Esophagus muscularis mucosa (tissue), 4 donors: ENCODE results near the gene PLK3. TPM values are rescaled to one million over a fixed set of nuclear protein-coding genes. Genes with fewer than 3 reads are reported as not detected.

ENCODE experiments used
- DNase-seq: peaks from one replicate; pipeline ENCODE4 v3.0.0-alpha.2; 2017; ENCODE audit errors: extremely low spot score
- H3K27ac ChIP-seq, 4 donors: fragments of 200-600 bp; sonication (generic); replicated peaks in 1 of 4; 1 replicate in 3 of 4; 2 replicates in 1 of 4; pipeline ENCODE4 v1.5.1; 2016 to 2019; ENCODE audit warnings: mild to moderate bottlenecking in 1 of 4
- H3K27me3 ChIP-seq, 4 donors: fragments of 200-600 bp; sonication (generic); one replicate each; pipeline versions ENCODE4 v1.5.1 to v1.6.0; 2016 to 2019
- H3K36me3 ChIP-seq, 4 donors: fragments of 200-600 bp; sonication (generic); one replicate each; pipeline ENCODE4 v1.5.1; 2016 to 2019
- H3K4me1 ChIP-seq, 4 donors: fragments of 200-600 bp; sonication (generic); one replicate each; pipeline ENCODE4 v1.5.1; 2016 to 2019
- H3K4me3 ChIP-seq, 4 donors: fragments of 200-600 bp; sonication (generic); 1 replicate in 2 of 4; 2 replicates in 2 of 4; pipeline ENCODE4 v1.5.1; 2016 to 2019; ENCODE audit warnings: mild to moderate bottlenecking in 4 of 4, moderate library complexity in 1 of 4
- H3K9me3 ChIP-seq, 4 donors: fragments of 200-600 bp; sonication (generic); 1 replicate in 3 of 4; 2 replicates in 1 of 4; pipeline ENCODE4 v1.5.1; 2016 to 2019
- CTCF ChIP-seq, 3 experiments: fragments of 200-600 bp in 2 of 3; fragments of 450-650 bp in 1 of 3; sonication (generic) in 2 of 3; IDR thresholded peaks; one replicate each; pipeline ENCODE4 v1.5.1; 2017 to 2019; ENCODE audit warnings: antibody characterized with exemption in 3 of 3, mild to moderate bottlenecking in 2 of 3, moderate library complexity in 1 of 3
- EP300 ChIP-seq: sonication (generic); formaldehyde crosslinking; IDR thresholded peaks from one replicate; pipeline ENCODE4 v1.6.1; 2017; ENCODE audit warnings: antibody characterized with exemption
- POLR2A ChIP-seq: fragments of 450-650 bp; IDR thresholded peaks from one replicate; pipeline ENCODE4 v1.6.1; 2017; ENCODE audit warnings: antibody characterized with exemption, moderate library complexity, mild to moderate bottlenecking, low read depth
- POLR2AphosphoS5 ChIP-seq, 2 donors: sonication (generic); formaldehyde crosslinking; IDR thresholded peaks; one replicate each; pipeline ENCODE4 v1.6.1; 2017; ENCODE audit warnings: antibody characterized with exemption in 2 of 2
- WGBS: methylation state at CpG from one replicate; pipeline ENCODE4 v1.1.5; 2018; 5-methylcytosine and 5-hydroxymethylcytosine counted together
- intact Hi-C: fragments of 100-400 bp; cut with DNase I; formaldehyde crosslinking; loops from one replicate; pipeline ENCODE4 v1.15.1; 2023
- total RNA-seq, 4 donors: library from RNA; depleted of rRNA; stranded (reverse); fragments of >200 nt; gene quantifications; one replicate each; pipeline versions ENCODE4 v1.1.0 to v1.2.1, GENCODE V29; 2016

The PLK3 gene
- total RNA-seq, 4 donors from 2014 or later, result 7.9 to 46.4 (median 10.5) TPM

GRCh38 chr1:44819608-44820327 lies 19.6 kb downstream of the PLK3 start:
- peaks cover 18 to 30% (median 26%) of the 10 kb centered on the region in 4 donors for H3K4me1 ChIP-seq
- no peaks in the 10 kb centered on the region for H3K9me3 ChIP-seq
- peak overlapping the region; percentile 89 to 96 (median 92) for H3K27ac ChIP-seq
- peak overlapping the region; percentile 59 to 72 (median 62) for H3K4me3 ChIP-seq
- TF ChIP-seq POLR2A (peak; percentile 96), EP300 (no peak), POLR2AphosphoS5 (IDR thresholded peaks at IDR 0.05) (peak; percentile 85 to 99), CTCF (IDR thresholded peaks at IDR 0.05) (peak in 2 of 3 experiments; percentile 5 to 48)
- intact Hi-C loops, result loop anchor here (5.0 kb wide), 1 partner anchor 32 kb away; the partner anchor contains the start of gene BEST4
- H3K36me3 ChIP-seq, result peaks cover 0 to 5% (median 0%) of the 10 kb centered on the region in 4 donors
- WGBS, result 4% methylated on average over 31 of the region's 33 CpGs
- no peak for DNase-seq
- H3K27me3 ChIP-seq, result no peaks in the 10 kb centered on the region

DNA sequence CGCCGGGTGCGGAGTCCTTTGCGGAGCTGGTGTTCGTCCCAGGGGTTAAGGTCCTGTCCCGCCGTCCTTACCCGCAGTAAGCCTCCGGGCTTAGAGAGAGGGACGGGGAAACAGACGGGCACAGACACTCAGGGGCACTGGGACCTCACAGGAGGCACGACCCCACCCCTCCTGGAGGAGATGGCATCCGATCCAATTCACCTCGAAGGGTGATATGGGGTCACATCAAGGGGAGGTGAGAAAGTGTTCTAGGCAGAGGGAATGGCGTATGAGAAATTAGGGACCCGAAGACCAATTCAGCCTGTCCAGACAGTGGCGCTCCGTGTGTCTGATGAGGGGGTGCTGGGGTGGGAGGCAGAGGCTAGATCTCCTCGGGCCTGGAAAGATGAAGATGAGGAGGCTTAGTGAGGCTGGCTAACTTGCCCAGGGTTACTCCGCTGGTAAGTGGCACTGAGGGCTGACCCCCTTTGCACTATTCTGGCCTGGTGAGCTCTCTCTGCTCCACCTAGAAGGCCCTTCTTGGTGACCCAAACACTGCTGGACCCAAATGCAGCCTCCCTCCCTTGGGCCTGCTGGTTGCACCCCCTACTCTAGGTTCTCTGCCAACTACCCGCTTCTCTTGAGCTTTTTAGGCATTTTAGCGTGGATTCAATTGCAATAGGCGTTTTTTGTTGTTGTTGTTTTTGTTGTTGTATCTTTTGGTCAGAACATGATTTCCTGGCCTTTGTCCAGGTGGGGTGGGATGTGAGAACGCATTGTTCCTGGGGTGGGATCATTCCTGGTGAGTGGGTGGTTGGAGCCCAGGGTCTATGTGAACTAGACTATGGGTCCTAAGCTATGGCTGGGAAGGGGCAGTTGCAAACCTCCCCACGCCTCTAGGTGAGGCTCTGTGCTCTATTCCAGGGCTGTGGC lies 20.4 kb downstream of the PLK3 start:
- TF ChIP-seq POLR2A (no peak), CTCF (IDR thresholded peaks at IDR 0.05) (peak in 1 of 3 experiments; percentile 13)
- intact Hi-C loops, result loop anchor here (5.0 kb wide), 1 partner anchor 33 kb away; the partner anchor contains the start of gene BEST4
- H3K4me1 ChIP-seq, result peaks cover 18 to 30% (median 26%) of the 10 kb centered on the region in 4 donors
- peak overlapping the region; percentile 89 to 96 (median 92) for H3K27ac ChIP-seq
- H3K4me3 ChIP-seq, result peak overlapping the region; percentile 59 to 72 (median 62)
- DNase-seq, result no peak
- H3K36me3 ChIP-seq, result no peaks in the 10 kb centered on the region
- WGBS, result 43% methylated on average over 17 of the region's 25 CpGs
- H3K9me3 ChIP-seq, result no peaks in the 10 kb centered on the region
- no peaks in the 10 kb centered on the region for H3K27me3 ChIP-seq

DNA sequence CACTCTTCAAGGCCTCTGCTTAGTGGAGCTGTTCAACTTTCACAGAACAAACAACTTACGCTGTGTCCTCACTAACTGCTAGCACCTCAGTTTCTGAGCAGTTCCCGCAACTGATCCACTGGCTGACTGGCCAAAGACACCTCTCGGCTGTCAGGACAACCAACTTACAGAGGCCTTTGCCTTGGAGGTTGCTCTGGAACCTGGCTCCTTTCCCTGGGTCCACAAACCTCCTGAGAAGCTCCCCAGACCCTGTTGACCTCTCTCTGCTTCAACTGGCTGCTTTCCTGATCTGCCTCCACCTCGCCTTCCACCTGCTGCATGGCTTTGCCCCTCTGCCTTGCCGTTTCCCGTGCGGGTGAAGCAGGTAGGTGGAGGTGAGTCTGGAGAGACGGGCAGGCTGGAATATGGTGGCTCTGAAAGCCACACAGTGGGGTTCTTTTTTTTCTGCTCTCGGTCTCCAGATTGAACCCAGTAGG lies 21.1 kb downstream of the PLK3 start:
- Histone ChIP-seq H3K27ac (peak overlapping the region in 3 of 4 donors; percentile 91 to 96 (median 93)), H3K4me1 (peaks cover 20 to 30% (median 29%) of the 10 kb centered on the region in 4 donors), H3K9me3 (no peaks in the 10 kb centered on the region), H3K4me3 (peak overlapping the region in 1 of 4 donors; percentile 63), H3K36me3 (peaks cover 0 to under 1% (median under 1%) of the 10 kb centered on the region in 4 donors), H3K27me3 (no peaks in the 10 kb centered on the region)
- intact Hi-C loops, result loop anchor here (5.0 kb wide), 1 partner anchor 34 kb away; the partner anchor contains the start of gene BEST4
- no peak for TF ChIP-seq POLR2A
- no peak for TF ChIP-seq EP300
- no peak for TF ChIP-seq CTCF (IDR thresholded peaks at IDR 0.05)
- no peak for TF ChIP-seq POLR2AphosphoS5 (IDR thresholded peaks at IDR 0.05)
- 83% methylated on average over 9 of the region's 9 CpGs for WGBS
- DNase-seq, result no peak

- peaks cover 23 to 37% (median 32%) of the 10 kb centered on the region in 4 donors for H3K4me1 ChIP-seq
- no peak overlapping the region for H3K4me3 ChIP-seq
- no peaks in the 10 kb centered on the region for H3K27me3 ChIP-seq
- intact Hi-C loops, result loop anchor here (5.0 kb wide), 1 partner anchor 35 kb away; the partner anchor contains the start of gene BEST4
- 100% methylated on average over 1 of the region's 6 CpGs for WGBS
- H3K36me3 ChIP-seq, result peaks cover 0 to 10% (median 5%) of the 10 kb centered on the region in 4 donors
- no peaks in the 10 kb centered on the region for H3K9me3 ChIP-seq
- no peak for DNase-seq
- TF ChIP-seq POLR2A (no peak), EP300 (no peak), POLR2AphosphoS5 (IDR thresholded peaks at IDR 0.05) (no peak), CTCF (IDR thresholded peaks at IDR 0.05) (no peak)
- H3K27ac ChIP-seq, result peak overlapping the region in 1 of 4 donors; percentile 93
These were observed 22.0 kb downstream of the PLK3 start for GRCh38 chr1:44822131-44822701.
